ENCODE results near the gene SUDS3.
"Not testable (repeated sequence)": the region's sequence is repeated elsewhere in the genome, so short reads cannot be mapped to it uniquely, and the experiment has no call there.

SUDS3 gene

GRCh38 chr12:118376089-118377020, at the start of gene SUDS3:
Gene SUDS3, plus strand, starts transcription at chr12:118376555. Its CDS starts 137 bp downstream, at chr12:118376692.
- DNase-seq (ENCODE audit: low read depth in 2 of 2, low spot score in 1 of 2) = peak; percentile 86 to 88

GRCh38 chr12:118326991-118327390, 49.4 kb upstream of the SUDS3 start:
- no peak for DNase-seq (ENCODE audit: low read depth in 2 of 2, low spot score in 1 of 2)

GRCh38 chr12:118327391-118327790, 49.0 kb upstream of the SUDS3 start:
- DNase-seq (ENCODE audit: low read depth in 2 of 2, low spot score in 1 of 2) = no peak

GRCh38 chr12:118328486-118329330, 47.6 kb upstream of the SUDS3 start:
- no peak for DNase-seq (ENCODE audit: low read depth in 2 of 2, low spot score in 1 of 2)

- no peak for DNase-seq (ENCODE audit: low read depth in 2 of 2, low spot score in 1 of 2)
Measured at GRCh38 chr12:118330421-118331018, 45.8 kb upstream of the SUDS3 start.

GRCh38 chr12:118332511-118332910, 43.8 kb upstream of the SUDS3 start:
- no peak for DNase-seq (ENCODE audit: low read depth in 2 of 2, low spot score in 1 of 2)

GRCh38 chr12:118334241-118334640, 42.1 kb upstream of the SUDS3 start:
- no peak for DNase-seq (ENCODE audit: low read depth in 2 of 2, low spot score in 1 of 2)

- DNase-seq (ENCODE audit: low read depth in 2 of 2, low spot score in 1 of 2) = no peak
Measured at GRCh38 chr12:118334939-118335567, 41.3 kb upstream of the SUDS3 start.

GRCh38 chr12:118336123-118336522, 40.2 kb upstream of the SUDS3 start:
- no peak for DNase-seq (ENCODE audit: low read depth in 2 of 2, low spot score in 1 of 2)

- DNase-seq (ENCODE audit: low read depth in 2 of 2, low spot score in 1 of 2) = no peak
Measured at GRCh38 chr12:118337194-118337838, 39.0 kb upstream of the SUDS3 start.

- no peak for DNase-seq (ENCODE audit: low read depth in 2 of 2, low spot score in 1 of 2)
Measured at GRCh38 chr12:118342090-118342489, 34.3 kb upstream of the SUDS3 start.

- no peak for DNase-seq (ENCODE audit: low read depth in 2 of 2, low spot score in 1 of 2)
Measured at GRCh38 chr12:118344829-118345228, 31.5 kb upstream of the SUDS3 start.

GRCh38 chr12:118345355-118345754, 31.0 kb upstream of the SUDS3 start:
- no peak for DNase-seq (ENCODE audit: low read depth in 2 of 2, low spot score in 1 of 2)

GRCh38 chr12:118346895-118347294, 29.5 kb upstream of the SUDS3 start:
- no peak for DNase-seq (ENCODE audit: low read depth in 2 of 2, low spot score in 1 of 2)

- no peak for DNase-seq (ENCODE audit: low read depth in 2 of 2, low spot score in 1 of 2)
Measured at GRCh38 chr12:118347916-118348315, 28.4 kb upstream of the SUDS3 start.

GRCh38 chr12:118350908-118351559, 25.3 kb upstream of the SUDS3 start:
- DNase-seq (ENCODE audit: low read depth in 2 of 2, low spot score in 1 of 2) = no peak

GRCh38 chr12:118353721-118354120, 22.6 kb upstream of the SUDS3 start:
- DNase-seq (ENCODE audit: low read depth in 2 of 2, low spot score in 1 of 2) = no peak

GRCh38 chr12:118354503-118354902, 21.9 kb upstream of the SUDS3 start:
- DNase-seq (ENCODE audit: low read depth in 2 of 2, low spot score in 1 of 2) = not testable (repeated sequence)

- DNase-seq (ENCODE audit: low read depth in 2 of 2, low spot score in 1 of 2) = no peak
Measured at GRCh38 chr12:118354903-118355302, 21.5 kb upstream of the SUDS3 start.

GRCh38 chr12:118355843-118356242, 20.5 kb upstream of the SUDS3 start:
- DNase-seq (ENCODE audit: low read depth in 2 of 2, low spot score in 1 of 2) = no peak
